GM20431 (cell line): ENCODE data around the gene C6.
"Not testable (repeated sequence)": the region's sequence is repeated elsewhere in the genome, so short reads cannot be mapped to it uniquely, and the experiment has no call there.

Experiments
- in situ Hi-C: fragments of 300-500 bp; cut with MseI, MboI; formaldehyde crosslinking; loops from one replicate; pipeline ENCODE4 v1.15.0; 2020; ENCODE audit warnings: low sequenced_read_pairs; ENCODE audit not compliant: unreplicated experiment

C6 gene

GRCh38 chr5:41201082-41201772 lies 12.1 kb downstream of the C6 start:
- in situ Hi-C loops = no loop called here

- in situ Hi-C loops = no loop called here
Observed at GRCh38 chr5:41200506-41200905, 12.8 kb downstream of the C6 start.

- in situ Hi-C loops = no loop called here
Observed at GRCh38 chr5:41199660-41200059, 13.7 kb downstream of the C6 start.

GRCh38 chr5:41196197-41196596 lies 17.1 kb downstream of the C6 start:
- in situ Hi-C loops = no loop called here

GRCh38 chr5:41195228-41195627 lies 18.1 kb downstream of the C6 start:
- in situ Hi-C loops = no loop called here

- in situ Hi-C loops = no loop called here
Observed at GRCh38 chr5:41194339-41194738, 19.0 kb downstream of the C6 start.

- in situ Hi-C loops = no loop called here
Observed at GRCh38 chr5:41193456-41194205, 19.7 kb downstream of the C6 start.

GRCh38 chr5:41191249-41191648 lies 22.1 kb downstream of the C6 start:
- in situ Hi-C loops = no loop called here

- in situ Hi-C loops = no loop called here
Observed at GRCh38 chr5:41186143-41186542, 27.2 kb downstream of the C6 start.

- in situ Hi-C loops = not testable (repeated sequence)
Observed at GRCh38 chr5:41183331-41183730, 30.0 kb downstream of the C6 start.

GRCh38 chr5:41182666-41183065 lies 30.7 kb downstream of the C6 start:
- in situ Hi-C loops = no loop called here

- in situ Hi-C loops = no loop called here
Observed at GRCh38 chr5:41181691-41182564, 31.4 kb downstream of the C6 start.

GRCh38 chr5:41176952-41177351 lies 36.4 kb downstream of the C6 start:
- in situ Hi-C loops = no loop called here

GRCh38 chr5:41172012-41172411 lies 41.3 kb downstream of the C6 start:
- in situ Hi-C loops = no loop called here

GRCh38 chr5:41161271-41161670 lies 52.1 kb downstream of the C6 start:
- in situ Hi-C loops = no loop called here

GRCh38 chr5:41157272-41157894 lies 55.9 kb downstream of the C6 start:
- in situ Hi-C loops = no loop called here

- in situ Hi-C loops = no loop called here
Observed at GRCh38 chr5:41156739-41157138, 56.6 kb downstream of the C6 start.

- in situ Hi-C loops = no loop called here
Observed at GRCh38 chr5:41154491-41154890, 58.8 kb downstream of the C6 start.

GRCh38 chr5:41151564-41151963 lies 61.8 kb downstream of the C6 start:
- in situ Hi-C loops = no loop called here

GRCh38 chr5:41148448-41148847 lies 64.9 kb downstream of the C6 start:
- in situ Hi-C loops = no loop called here
